Right atrium auricular region (tissue), 2 donors: ENCODE data around the gene NEURL2. TPM values are rescaled to one million over a fixed set of nuclear protein-coding genes. Genes with fewer than 3 reads are reported as not detected.

Experiments
- DNase-seq: peaks from one replicate; pipeline ENCODE4 v3.0.0-alpha.2; 2019; ENCODE audit warnings: low spot score
- H3K27ac ChIP-seq, 2 donors: fragments of 200-600 bp; sonication (generic); 1 replicate in 1 of 2; 2 replicates in 1 of 2; pipeline ENCODE4 v1.5.1; 2016 to 2019
- H3K27me3 ChIP-seq, 2 donors: fragments of 200-600 bp; sonication (generic); one replicate each; pipeline versions ENCODE4 v1.5.1 to v1.6.0; 2017 to 2019
- H3K36me3 ChIP-seq: fragments of 200-600 bp; sonication (generic); one replicate; pipeline ENCODE4 v1.5.1; 2016
- H3K4me1 ChIP-seq, 2 donors: fragments of 200-600 bp; sonication (generic); one replicate each; pipeline versions ENCODE4 v1.5.1 to v1.6.0; 2017 to 2019
- H3K4me3 ChIP-seq, 2 donors: fragments of 200-600 bp; sonication (generic); 1 replicate in 1 of 2; 2 replicates in 1 of 2; pipeline ENCODE4 v1.5.1; 2017 to 2019; ENCODE audit warnings: mild to moderate bottlenecking in 1 of 2, moderate library complexity in 1 of 2
- H3K9me3 ChIP-seq, 2 donors: fragments of 200-600 bp; sonication (generic); one replicate each; pipeline ENCODE4 v1.5.1; 2019
- total RNA-seq, 2 donors: library from RNA; depleted of rRNA; stranded (reverse); fragments of >200 nt; gene quantifications; one replicate each; pipeline ENCODE4 v1.1.0, GENCODE V29; 2016
- TF ChIP-seq, protein P1 (sequence below), 2 donors: fragments of 200-600 bp; sonication (generic); IDR thresholded peaks; one replicate each; pipeline ENCODE4 v1.5.1; 2019; ENCODE audit warnings: antibody characterized with exemption in 2 of 2

The NEURL2 gene
- total RNA-seq, 2 donors from 2014 or later = 8.7 to 8.8 TPM

DNA sequence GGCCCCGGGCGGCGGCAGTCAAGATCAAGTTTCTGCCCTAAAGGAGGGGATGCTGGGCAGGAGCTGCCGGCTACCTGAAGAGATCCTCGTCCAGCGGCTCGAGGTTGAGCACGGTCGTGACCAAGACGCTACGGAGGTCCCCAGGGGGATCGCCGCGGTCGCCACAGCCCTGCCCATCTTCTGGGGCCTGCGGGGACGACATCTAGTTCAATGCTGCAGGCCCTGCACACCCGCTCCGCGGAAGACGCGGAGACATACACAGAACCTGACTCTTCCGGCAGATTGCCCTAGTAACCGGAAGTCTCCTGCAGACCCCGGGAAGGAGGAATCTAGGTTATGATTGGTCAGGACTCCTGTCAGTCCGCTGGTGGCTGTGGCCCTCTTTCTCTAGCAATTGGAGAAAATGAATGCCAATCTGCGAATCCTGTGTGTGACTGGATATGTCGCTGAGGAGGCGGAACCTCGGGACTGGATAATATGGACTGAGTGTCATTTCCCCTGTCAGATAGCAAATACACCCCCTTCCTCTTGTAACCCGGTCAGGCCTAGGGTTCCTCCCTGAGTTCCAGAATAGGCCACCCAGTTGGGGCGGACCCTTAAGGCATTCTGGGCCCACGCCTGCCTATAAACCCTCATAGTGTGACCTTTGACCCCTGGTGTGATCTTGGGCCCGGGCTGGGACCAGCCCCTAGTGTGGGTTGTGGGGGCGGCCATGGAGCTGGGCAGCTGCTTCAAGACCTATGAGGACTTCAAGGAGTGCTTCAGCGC, 33.7 kb downstream of the NEURL2 start, which contains the start of the genes ACOT8 and ZSWIM3:
Gene ACOT8 (minus strand): TSS at position 279 of the 768 bp plus-strand sequence. CDS start 77 bp downstream, at position 202.
Gene ZSWIM3 (plus strand): TSS at position 501 of the 768 bp plus-strand sequence. CDS start 212 bp downstream, at position 713.
- Histone ChIP-seq H3K36me3 (peaks cover 11% of the 10 kb centered on the region), H3K4me3 (peak within 1 kb of the TSS; percentile 75 to 87), H3K9me3 (no peaks in the 10 kb centered on the region), H3K4me1 (peaks cover 0 to 33% of the 10 kb centered on the region in 2 donors), H3K27me3 (no peaks in the 10 kb centered on the region), H3K27ac (peak within 1 kb of the TSS; percentile 72 to 80)
- DNase-seq = peak; percentile 98
- TF ChIP-seq, protein P1, sequence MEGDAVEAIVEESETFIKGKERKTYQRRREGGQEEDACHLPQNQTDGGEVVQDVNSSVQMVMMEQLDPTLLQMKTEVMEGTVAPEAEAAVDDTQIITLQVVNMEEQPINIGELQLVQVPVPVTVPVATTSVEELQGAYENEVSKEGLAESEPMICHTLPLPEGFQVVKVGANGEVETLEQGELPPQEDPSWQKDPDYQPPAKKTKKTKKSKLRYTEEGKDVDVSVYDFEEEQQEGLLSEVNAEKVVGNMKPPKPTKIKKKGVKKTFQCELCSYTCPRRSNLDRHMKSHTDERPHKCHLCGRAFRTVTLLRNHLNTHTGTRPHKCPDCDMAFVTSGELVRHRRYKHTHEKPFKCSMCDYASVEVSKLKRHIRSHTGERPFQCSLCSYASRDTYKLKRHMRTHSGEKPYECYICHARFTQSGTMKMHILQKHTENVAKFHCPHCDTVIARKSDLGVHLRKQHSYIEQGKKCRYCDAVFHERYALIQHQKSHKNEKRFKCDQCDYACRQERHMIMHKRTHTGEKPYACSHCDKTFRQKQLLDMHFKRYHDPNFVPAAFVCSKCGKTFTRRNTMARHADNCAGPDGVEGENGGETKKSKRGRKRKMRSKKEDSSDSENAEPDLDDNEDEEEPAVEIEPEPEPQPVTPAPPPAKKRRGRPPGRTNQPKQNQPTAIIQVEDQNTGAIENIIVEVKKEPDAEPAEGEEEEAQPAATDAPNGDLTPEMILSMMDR (IDR thresholded peaks at IDR 0.05) = no peak

- Histone ChIP-seq H3K9me3 (no peaks in the 10 kb centered on the region), H3K36me3 (peaks cover 11% of the 10 kb centered on the region), H3K4me3 (no peak overlapping the region), H3K27me3 (no peaks in the 10 kb centered on the region), H3K4me1 (peaks cover 0 to 32% of the 10 kb centered on the region in 2 donors), H3K27ac (no peak overlapping the region)
- TF ChIP-seq, protein P1 (IDR thresholded peaks at IDR 0.05) = no peak
- no peak for DNase-seq
Measured at GRCh38 chr20:45853484-45853883, 37.5 kb downstream of the NEURL2 start.

DNA sequence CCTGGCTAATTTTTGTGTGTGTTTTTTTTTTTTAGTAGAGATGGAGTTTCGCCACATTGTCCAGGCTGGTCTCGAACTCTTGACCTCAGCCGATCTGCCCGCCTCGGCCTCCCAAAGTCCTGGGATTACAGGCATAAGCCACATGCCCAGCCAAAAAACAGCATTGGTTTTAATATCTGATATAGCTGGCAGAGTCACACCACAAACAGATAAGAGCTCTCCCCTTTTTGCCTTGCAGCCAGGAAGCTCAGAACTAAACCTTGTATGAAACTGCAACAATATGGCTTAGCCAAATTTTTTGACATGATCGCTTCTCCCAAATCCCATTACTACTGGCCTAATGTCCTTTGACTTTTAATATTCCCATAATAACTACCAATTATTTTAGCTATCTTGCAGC, 38.7 kb downstream of the NEURL2 start:
- Histone ChIP-seq H3K9me3 (no peaks in the 10 kb centered on the region), H3K36me3 (peaks cover 19% of the 10 kb centered on the region), H3K27me3 (no peaks in the 10 kb centered on the region), H3K4me3 (no peak overlapping the region), H3K4me1 (peaks cover 0 to 23% of the 10 kb centered on the region in 2 donors), H3K27ac (no peak overlapping the region)
- no peak for DNase-seq
- TF ChIP-seq, protein P1 (IDR thresholded peaks at IDR 0.05) = no peak

GRCh38 chr20:45851501-45851900, 39.5 kb downstream of the NEURL2 start:
- H3K27ac ChIP-seq = peak overlapping the region in 1 of 2 donors; percentile 19
- peaks cover 28% of the 10 kb centered on the region for H3K36me3 ChIP-seq
- peaks cover 0 to 20% of the 10 kb centered on the region in 2 donors for H3K4me1 ChIP-seq
- DNase-seq = no peak
- H3K9me3 ChIP-seq = no peaks in the 10 kb centered on the region
- H3K27me3 ChIP-seq = no peaks in the 10 kb centered on the region
- TF ChIP-seq, protein P1 (IDR thresholded peaks at IDR 0.05) = no peak
- H3K4me3 ChIP-seq = no peak overlapping the region

- no peaks in the 10 kb centered on the region for H3K9me3 ChIP-seq
- peaks cover 0 to 14% of the 10 kb centered on the region in 2 donors for H3K4me1 ChIP-seq
- H3K36me3 ChIP-seq = peaks cover 33% of the 10 kb centered on the region
- H3K4me3 ChIP-seq = no peak overlapping the region
- TF ChIP-seq, protein P1 (IDR thresholded peaks at IDR 0.05) = no peak
- no peaks in the 10 kb centered on the region for H3K27me3 ChIP-seq
- peak overlapping the region in 1 of 2 donors; percentile 10 for H3K27ac ChIP-seq
- no peak for DNase-seq
Measured at GRCh38 chr20:45850926-45851325, 40.1 kb downstream of the NEURL2 start.
